NCI-H1092 (cell line): Measurements from ENCODE around the gene LAIR1.
"Not testable (repeated sequence)": the region's sequence is repeated elsewhere in the genome, so short reads cannot be mapped to it uniquely, and the experiment has no call there.

Source experiments
- DNase-seq: peaks from one replicate; lab custom pipeline; 2025; lab: John Stamatoyannopoulos, UW

Gene LAIR1

DNA sequence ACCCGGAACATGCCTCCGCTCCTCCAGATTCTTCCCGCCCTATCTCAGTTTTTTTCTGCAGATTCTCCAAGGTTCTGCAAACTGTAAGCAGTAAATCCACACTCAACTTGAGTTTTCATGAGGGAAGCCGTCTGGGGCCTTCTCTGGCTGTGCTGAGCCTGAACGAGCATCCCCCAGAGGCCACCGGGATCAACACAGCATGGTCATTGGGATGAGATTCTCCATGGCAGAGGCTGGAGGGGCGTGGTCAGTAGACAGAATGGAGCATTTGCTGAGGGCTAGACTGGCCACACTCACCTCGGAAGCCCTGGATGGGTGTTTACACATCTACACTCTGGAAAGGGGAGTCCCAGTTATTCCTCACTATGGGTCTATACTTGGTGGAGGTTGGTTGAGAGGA, 23.4 kb downstream of the LAIR1 start:
- DNase-seq, result no peak

GRCh38 chr19:54339646-54340358, 24.9 kb downstream of the LAIR1 start:
- DNase-seq, result no peak

DNA sequence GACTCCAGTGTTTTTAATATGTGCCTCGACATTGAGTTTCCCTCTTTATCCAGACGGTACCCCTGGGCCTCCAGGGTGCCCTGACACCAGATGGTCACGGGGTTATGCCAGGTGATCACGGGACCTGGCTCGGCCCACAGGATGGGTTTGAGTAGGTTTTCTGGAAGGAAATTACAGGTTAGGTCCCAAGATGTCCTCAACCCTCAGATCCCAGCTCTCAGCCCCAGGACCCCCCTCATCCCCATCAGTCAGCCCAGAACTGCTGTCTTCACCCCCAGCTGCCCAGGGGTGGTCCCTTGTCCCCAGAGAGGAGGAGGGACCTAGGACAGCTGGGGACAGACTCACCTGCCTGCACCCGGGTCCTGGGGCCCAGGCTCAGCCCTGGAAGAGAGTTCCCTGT, 26.2 kb downstream of the LAIR1 start:
- DNase-seq, result no peak

DNA sequence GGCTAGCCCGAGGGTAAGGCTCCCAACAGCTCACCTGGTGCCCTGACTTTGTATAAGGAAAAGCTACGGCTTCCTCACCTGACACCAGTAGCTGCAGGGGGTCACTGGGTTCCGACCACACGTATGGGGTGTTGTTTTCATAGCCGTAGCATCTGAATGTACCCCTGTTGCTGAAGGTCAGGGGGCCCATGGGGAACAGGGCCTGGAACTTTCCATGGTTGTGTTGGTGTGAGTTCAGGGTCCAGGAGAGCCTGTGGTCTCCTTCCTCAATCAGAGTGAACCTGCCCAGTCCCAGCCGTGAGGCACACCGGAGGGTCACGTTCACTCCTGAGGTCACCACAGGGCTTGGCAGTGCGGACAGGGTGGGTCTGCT, 26.9 kb downstream of the LAIR1 start:
- no peak for DNase-seq

DNA sequence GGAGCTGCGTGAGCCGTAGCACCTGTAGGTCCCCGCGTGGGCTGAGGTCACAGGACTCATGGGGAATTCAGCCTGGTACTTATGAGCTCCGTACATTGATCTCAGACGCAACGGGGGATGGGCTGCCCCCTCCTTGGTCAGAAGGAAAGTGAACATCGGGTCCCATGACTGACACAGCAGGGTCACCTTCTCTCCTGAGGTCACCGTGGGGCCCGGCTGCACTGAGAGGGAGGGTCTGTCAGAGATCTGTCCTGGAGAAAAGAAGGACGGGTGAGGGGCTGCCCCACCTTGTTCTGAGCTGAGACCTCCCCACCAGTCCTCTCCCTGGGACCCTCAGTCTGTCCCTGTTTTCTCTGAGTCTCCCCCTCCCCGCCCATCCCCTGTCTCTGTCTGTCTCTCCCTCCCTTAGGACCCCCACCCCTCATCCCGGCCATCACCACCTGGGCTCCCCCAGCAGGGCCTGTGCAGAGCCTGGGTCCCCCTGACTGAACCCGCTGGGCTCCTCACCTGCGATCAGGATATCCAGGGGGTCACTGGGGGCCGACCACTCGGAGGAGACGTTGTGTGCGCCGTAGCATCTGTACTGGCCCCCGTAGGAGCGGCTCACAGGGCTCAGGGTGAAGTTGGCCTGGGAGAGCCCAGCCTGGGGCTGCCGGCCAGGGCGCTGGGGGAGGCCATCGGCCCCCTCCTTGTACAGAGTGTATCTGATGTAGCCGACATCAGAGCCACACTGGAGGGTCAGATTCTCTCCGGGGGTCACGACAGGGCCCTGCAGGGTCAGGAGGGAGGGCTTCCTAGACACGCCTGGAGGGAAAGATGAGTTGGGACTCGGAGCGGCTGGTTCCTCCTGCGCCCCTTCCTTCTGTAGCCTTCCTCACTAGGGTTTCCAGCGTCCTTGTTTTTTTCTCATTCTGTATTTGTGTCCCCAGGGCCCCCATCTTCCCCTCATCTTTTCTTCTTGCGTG, 27.6 kb downstream of the LAIR1 start:
- no peak for DNase-seq

GRCh38 chr19:54335979-54336892, 28.5 kb downstream of the LAIR1 start:
- DNase-seq, result no peak

- DNase-seq, result no peak
These were observed 29.6 kb downstream of the LAIR1 start for GRCh38 chr19:54335164-54335563.

DNA sequence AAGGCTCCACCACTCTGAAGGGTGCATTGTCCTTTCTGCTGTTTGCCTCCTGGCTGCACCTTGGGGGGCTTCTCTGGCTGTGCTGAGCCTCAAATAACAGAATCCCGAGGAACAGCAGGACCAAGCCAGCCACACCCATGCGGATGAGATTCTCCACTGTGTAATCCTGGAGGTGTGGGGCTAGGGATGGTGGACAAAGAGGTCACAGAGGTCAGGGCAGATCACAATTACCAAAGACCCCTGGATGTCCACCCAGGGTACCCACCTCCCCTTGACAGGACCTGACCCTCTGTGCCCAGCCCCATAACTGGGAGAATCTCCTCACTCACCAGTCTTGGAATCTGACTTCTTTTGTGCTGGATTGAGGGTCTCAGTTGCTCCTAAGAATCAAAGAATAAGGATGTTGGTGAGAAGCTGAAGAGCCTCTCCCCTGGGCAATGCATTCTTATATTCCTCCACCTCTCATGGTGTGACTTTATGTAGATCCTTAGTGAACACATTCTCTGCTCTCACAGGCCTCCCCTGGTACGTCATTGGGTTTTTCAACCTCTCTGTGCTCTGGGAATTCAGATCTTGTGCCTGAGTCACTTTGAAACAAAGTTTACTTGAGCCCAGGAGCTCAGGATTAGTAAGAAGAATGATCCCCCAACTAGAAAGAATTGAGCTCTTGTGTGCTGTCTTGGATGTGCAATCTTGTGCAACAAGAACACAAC, 31.0 kb downstream of the LAIR1 start:
- DNase-seq, result no peak

DNA sequence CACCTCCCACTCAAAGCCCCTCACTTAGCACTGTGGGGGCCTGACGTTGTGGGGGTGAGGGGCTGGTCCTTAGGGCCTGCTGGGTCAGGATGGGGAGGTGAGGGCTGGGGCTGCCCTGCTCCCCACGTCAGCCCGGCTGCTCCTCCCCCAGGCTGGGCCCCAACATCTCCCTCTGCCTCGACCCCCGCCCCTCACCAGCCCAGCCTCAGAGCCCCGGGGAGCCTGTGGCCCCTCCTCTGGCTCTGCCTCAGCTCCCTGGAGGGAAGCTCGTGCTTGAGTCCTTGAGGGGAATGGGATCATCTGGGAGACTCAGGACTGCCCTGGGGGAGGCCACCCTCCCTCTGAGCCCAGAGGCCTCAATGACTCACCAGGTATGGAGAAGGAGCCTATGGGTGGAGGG, 32.6 kb downstream of the LAIR1 start:
- no peak for DNase-seq

DNA sequence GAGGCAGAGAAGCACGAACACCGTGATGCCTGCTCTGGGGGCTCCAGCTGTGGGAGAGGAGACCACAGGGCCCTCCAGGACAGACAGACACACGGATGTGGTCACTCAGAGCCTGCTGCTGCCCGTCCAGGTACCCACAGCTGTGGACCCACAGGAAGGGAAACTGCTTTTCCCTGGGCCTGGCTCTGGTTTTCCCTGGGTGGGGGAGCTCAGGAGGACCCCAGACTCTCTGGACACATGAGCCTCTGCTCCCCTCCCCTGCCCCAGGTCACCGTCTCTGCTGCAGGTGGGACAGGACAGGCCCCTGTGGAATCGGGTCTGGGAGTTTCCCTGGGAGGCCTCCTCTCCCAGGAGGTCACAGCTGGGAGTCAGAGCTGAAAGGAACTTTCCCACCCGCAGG, 33.1 kb downstream of the LAIR1 start:
- no peak for DNase-seq

- no peak for DNase-seq
These were observed 35.1 kb downstream of the LAIR1 start for GRCh38 chr19:54329476-54330165.

- DNase-seq, result not testable (repeated sequence)
These were observed 36.0 kb downstream of the LAIR1 start for GRCh38 chr19:54328781-54329180.

GRCh38 chr19:54325631-54326030, 39.1 kb downstream of the LAIR1 start:
- no peak for DNase-seq

DNA sequence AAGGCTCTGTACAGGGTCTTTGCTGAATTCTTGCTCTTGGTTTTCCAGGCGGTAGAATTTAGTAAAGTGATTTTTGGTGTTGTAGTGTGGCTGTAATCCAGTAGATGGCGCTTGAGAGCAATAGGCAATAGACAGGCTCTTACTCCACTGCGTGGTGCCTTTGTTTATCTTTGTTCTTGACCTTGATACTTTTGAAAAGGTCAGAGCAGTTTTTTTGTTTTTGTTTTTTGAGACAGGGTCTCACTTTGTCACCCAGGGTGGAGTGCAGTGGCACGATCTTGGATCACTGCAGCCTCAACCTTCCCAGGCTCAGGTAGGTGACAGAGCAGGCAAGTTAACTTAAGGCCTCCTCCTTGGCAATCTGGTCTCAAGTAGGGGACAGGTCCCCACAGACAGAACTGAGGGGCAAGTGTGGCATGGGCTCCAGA, 39.5 kb downstream of the LAIR1 start:
- peak; percentile 2 for DNase-seq

GRCh38 chr19:54324071-54324470, 40.7 kb downstream of the LAIR1 start:
- DNase-seq, result no peak

- not testable (repeated sequence) for DNase-seq
These were observed 41.8 kb downstream of the LAIR1 start for GRCh38 chr19:54322934-54323333.

GRCh38 chr19:54322295-54322694, 42.4 kb downstream of the LAIR1 start:
- DNase-seq, result not testable (repeated sequence)

DNA sequence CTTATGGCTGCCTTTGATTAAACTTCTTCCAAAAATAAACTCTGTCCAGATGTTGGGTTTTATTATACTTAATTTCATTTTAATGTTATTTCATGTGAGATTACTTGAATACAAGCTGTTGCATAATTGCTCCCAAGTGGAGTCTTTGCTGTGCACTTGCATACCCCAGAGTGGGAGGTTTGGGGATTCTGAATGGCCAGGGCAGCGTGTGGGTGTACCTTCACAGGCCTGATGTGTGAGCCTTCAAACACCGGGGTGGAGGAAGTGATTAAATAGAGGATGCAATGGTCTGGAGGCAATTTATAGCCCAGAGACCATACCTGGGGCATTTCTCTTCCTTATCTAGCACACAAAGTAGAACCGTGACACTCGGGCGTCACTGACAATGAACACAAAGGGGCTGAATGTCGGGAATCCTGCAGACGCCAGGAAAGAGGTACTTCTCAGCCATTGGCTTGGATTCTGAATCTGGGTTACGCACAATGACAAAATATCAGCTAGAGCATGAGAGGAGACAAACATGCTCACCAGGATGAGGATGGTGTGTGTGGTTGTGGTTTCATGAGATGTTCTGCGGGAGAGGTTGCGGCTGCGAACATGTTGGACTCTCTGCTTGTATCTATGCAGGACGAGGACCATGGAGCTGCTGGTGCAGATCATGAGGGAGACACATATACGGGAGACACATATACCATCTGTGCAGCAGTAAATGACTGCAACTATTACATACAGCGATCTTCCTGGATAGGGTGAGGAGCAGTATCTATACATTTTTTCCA, 44.6 kb downstream of the LAIR1 start:
- DNase-seq, result no peak

GRCh38 chr19:54319049-54319448, 45.7 kb downstream of the LAIR1 start:
- DNase-seq, result no peak

DNA sequence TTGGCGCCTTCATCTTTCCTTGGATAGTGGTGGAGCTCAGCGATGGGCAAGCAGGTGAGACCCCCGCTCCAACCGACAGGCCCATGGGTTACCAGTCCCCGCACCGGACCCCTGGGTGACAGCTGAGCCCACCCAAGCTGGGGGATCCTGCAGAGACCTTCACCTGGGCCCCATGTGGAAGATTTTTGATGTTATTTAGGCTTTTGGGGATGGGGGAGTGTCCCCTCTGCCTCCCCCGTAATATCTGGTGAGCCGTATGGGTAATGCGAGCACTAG, 46.8 kb downstream of the LAIR1 start:
- no peak for DNase-seq
